GM23338 (cell line): ENCODE data around the gene GRIN3A. TPM values are rescaled to one million over a fixed set of nuclear protein-coding genes. Genes with fewer than 3 reads are reported as not detected.

ENCODE experiments used
- ATAC-seq: fragments of 200-7000 bp; cut with Tn5 transposase; 3 replicates; pipeline ENCODE4 v1.9.1; 2020
- DNase-seq: peaks from one replicate; pipeline ENCODE4 v3.0.0-alpha.2; 2015; ENCODE audit warnings: low spot score
- H2AFZ ChIP-seq: fragments of 200-600 bp; sonication (generic); 2 replicates; pipeline ENCODE4 v1.8.0; 2016; ENCODE audit warnings: antibody characterized with exemption, mild to moderate bottlenecking, moderate library complexity
- H3F3A ChIP-seq: fragments of 200-600 bp; sonication (generic); replicated peaks from 2 replicates; pipeline ENCODE4 v1.8.0; 2017; ENCODE audit warnings: antibody characterized with exemption, mixed run types, low read depth
- H3K27ac ChIP-seq: fragments of 200-600 bp; sonication (generic); 2 replicates; pipeline ENCODE4 v1.6.1; 2016; ENCODE audit warnings: low read depth
- H3K27me3 ChIP-seq: fragments of 200-600 bp; sonication (generic); 2 replicates; pipeline ENCODE4 v1.8.0; 2016; ENCODE audit warnings: mild to moderate bottlenecking, mixed run types, moderate library complexity; ENCODE audit not compliant: insufficient read depth
- H3K36me3 ChIP-seq: fragments of 200-600 bp; sonication (generic); 2 replicates; pipeline ENCODE4 v1.8.0; 2016; ENCODE audit warnings: mild to moderate bottlenecking; ENCODE audit not compliant: insufficient read depth
- H3K4me1 ChIP-seq: fragments of 200-600 bp; sonication (generic); 2 replicates; pipeline ENCODE4 v1.8.0; 2016; ENCODE audit warnings: mild to moderate bottlenecking, moderate library complexity; ENCODE audit not compliant: insufficient read depth
- H3K4me2 ChIP-seq: fragments of 200-600 bp; sonication (generic); 2 replicates; pipeline ENCODE4 v1.7.1; 2017; ENCODE audit warnings: mixed run types
- H3K4me3 ChIP-seq: fragments of 200-600 bp; sonication (generic); 2 replicates; pipeline ENCODE4 v1.6.1; 2016; ENCODE audit warnings: mixed run types
- H3K79me2 ChIP-seq: fragments of 200-600 bp; sonication (generic); replicated peaks from 2 replicates; pipeline ENCODE4 v1.8.0; 2017; ENCODE audit warnings: mild to moderate bottlenecking; ENCODE audit not compliant: insufficient read depth
- H3K9me2 ChIP-seq: fragments of 200-600 bp; sonication (generic); 2 replicates; pipeline ENCODE4 v1.8.0; 2017; ENCODE audit not compliant: insufficient read depth
- H4K20me1 ChIP-seq: fragments of 200-600 bp; sonication (generic); replicated peaks from 2 replicates; pipeline ENCODE4 v1.8.0; 2017; ENCODE audit warnings: mild to moderate bottlenecking; ENCODE audit not compliant: insufficient read depth
- H3K27ac Mint-ChIP-seq: 2 replicates; pipeline ENCODE4 v1.8.0; 2020; ENCODE audit warnings: inconsistent platforms, mild to moderate bottlenecking, moderate library complexity, mixed read lengths
- H3K27me3 Mint-ChIP-seq: 3 replicates; pipeline ENCODE4 v1.8.0; 2022; ENCODE audit warnings: low read depth, mild to moderate bottlenecking, moderate library complexity, mixed read lengths, inconsistent platforms; ENCODE audit not compliant: insufficient read depth, poor library complexity
- H3K36me3 Mint-ChIP-seq: 3 replicates; pipeline ENCODE4 v1.8.0; 2021; ENCODE audit warnings: low read depth, mild to moderate bottlenecking, inconsistent platforms, moderate library complexity, mixed read lengths
- H3K4me1 Mint-ChIP-seq: 3 replicates; pipeline ENCODE4 v1.8.0; 2020; ENCODE audit warnings: mild to moderate bottlenecking, inconsistent platforms, mixed read lengths
- H3K4me3 Mint-ChIP-seq: 3 replicates; pipeline ENCODE4 v1.8.0; 2021; ENCODE audit warnings: moderate library complexity, mild to moderate bottlenecking, inconsistent platforms, mixed read lengths
- H3K9me3 Mint-ChIP-seq: 3 replicates; pipeline ENCODE4 v1.8.0; 2020; ENCODE audit warnings: moderate library complexity, mild to moderate bottlenecking, inconsistent platforms, mixed read lengths
- CREB1 ChIP-seq: fragments of 250-450 bp; sonication (Bioruptor Pico); IDR thresholded peaks from 2 replicates; pipeline ENCODE4 v1.5.0; 2020; ENCODE audit warnings: low read depth, mild to moderate bottlenecking, moderate library complexity
- CTCF ChIP-seq, 2 experiments: fragments of 200-600 bp in 1 of 2; sonication (generic) in 1 of 2; conservative IDR thresholded peaks; 2 replicates each; pipeline versions ENCODE4 v1.5.1 to v1.6.1; 2016 to 2017; ENCODE audit warnings: antibody characterized with exemption in 2 of 2, low read depth in 2 of 2, mild to moderate bottlenecking in 2 of 2, moderate library complexity in 1 of 2
- EZH2 ChIP-seq: fragments of 200-600 bp; sonication (generic); IDR thresholded peaks from one replicate; pipeline ENCODE4 v1.8.0; 2017; ENCODE audit warnings: antibody characterized with exemption, mild to moderate bottlenecking, low read depth; ENCODE audit not compliant: unreplicated experiment
- EZH2phosphoT487 ChIP-seq: fragments of 200-600 bp; sonication (generic); IDR thresholded peaks from one replicate; pipeline ENCODE4 v1.8.1; 2018; ENCODE audit warnings: antibody characterized with exemption; ENCODE audit not compliant: unreplicated experiment
- JUNB ChIP-seq: IDR thresholded peaks from one replicate; pipeline ENCODE4 v1.6.1; 2016; ENCODE audit warnings: antibody characterized with exemption; ENCODE audit not compliant: unreplicated experiment
- NANOG ChIP-seq: IDR thresholded peaks from 2 replicates; pipeline ENCODE4 v1.6.1; 2016; ENCODE audit warnings: antibody characterized with exemption, borderline replicate concordance
- POLR2AphosphoS5 ChIP-seq: IDR thresholded peaks from 2 replicates; pipeline ENCODE4 v1.6.1; 2016; ENCODE audit warnings: antibody characterized with exemption, low read depth
- REST ChIP-seq: IDR thresholded peaks from one replicate; pipeline ENCODE4 v1.6.1; 2018; ENCODE audit warnings: antibody characterized with exemption; ENCODE audit not compliant: unreplicated experiment
- STAT1 ChIP-seq: IDR thresholded peaks from one replicate; pipeline ENCODE4 v1.6.1; 2016; ENCODE audit warnings: antibody characterized with exemption; ENCODE audit not compliant: unreplicated experiment
- ZNF114 ChIP-seq: fragments of 250-450 bp; sonication (Bioruptor Pico); IDR thresholded peaks from 2 replicates; pipeline ENCODE4 v1.5.0; 2020; ENCODE audit warnings: mild to moderate bottlenecking, moderate library complexity
- ZNF331 ChIP-seq: fragments of 250-450 bp; sonication (Bioruptor Pico); IDR thresholded peaks from 2 replicates; pipeline ENCODE4 v1.5.0; 2020; ENCODE audit warnings: low read depth, mild to moderate bottlenecking, moderate library complexity
- polyA plus RNA-seq: library from polyadenylated mRNA; unstranded; fragments of >200 nt; fragmentation: Nextera tagmentation; extraction: Ambion mirVana; gene quantifications from 2 replicates; pipeline ENCODE4 v1.2.1, GENCODE V29; 2016
- total RNA-seq: library from RNA; depleted of rRNA; stranded (reverse); fragments of >200 nt; shearing (Covaris generic); gene quantifications from 2 replicates; pipeline ENCODE4 v1.2.3, GENCODE V29; 2014
- TF ChIP-seq, protein P1 (sequence below): fragments of 250-450 bp; sonication (Bioruptor Pico); IDR thresholded peaks from 2 replicates; pipeline ENCODE4 v1.5.0; 2020; ENCODE audit warnings: mild to moderate bottlenecking, moderate library complexity
- TF ChIP-seq, protein P2 (sequence below): IDR thresholded peaks from 2 replicates; pipeline ENCODE4 v1.6.1; 2016; ENCODE audit warnings: antibody characterized with exemption

The GRIN3A gene
- total and polyA plus RNA-seq, 2 experiments from 2014 or later = 0.03 to 0.05 TPM

DNA sequence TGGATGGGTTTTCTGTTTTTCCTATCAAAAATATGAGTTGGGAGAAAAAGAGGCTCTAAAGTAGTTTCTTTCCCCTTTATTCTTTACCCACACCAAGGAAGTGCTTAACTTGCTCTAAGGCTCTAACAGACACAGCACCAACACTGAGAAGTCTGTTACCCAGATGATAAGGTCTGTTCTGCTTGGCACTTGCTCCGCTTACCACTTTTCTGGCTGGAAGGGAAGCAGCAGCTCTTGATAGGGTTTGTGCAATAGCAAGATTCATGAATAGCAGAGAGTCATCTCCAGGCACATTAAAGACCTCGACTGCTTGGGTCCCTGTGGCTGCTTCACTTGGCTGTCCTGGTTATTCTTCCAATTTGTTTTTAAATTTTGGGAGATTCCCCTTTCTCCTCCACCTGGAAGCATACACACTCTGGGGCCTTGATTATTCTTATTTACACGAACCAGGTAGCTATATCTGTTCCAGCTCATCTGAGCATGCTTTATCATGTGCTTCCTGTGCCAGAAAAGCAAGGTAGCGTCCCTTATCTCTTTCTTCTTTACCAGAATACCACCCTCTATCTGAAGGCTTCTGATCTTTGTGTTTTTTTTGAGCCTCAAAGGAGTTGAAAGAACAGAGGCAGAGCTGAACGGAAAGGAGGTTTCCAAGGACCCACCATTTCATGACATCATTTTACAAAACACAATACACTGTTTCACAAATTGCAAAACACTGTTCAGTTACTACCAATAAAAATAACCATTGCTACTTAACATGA, 168.5 kb downstream of the GRIN3A start:
- Histone ChIP-seq H4K20me1 (no peaks in the 10 kb centered on the region), H3K27me3 (no peaks in the 10 kb centered on the region), H3K4me1 (peaks cover 38% of the 10 kb centered on the region), H3K4me2 (peak overlapping the region; percentile 38; the same call in 1 of the 2 replicates), H2AFZ (no peak overlapping the region), H3K27ac (no peak overlapping the region), H3K36me3 (peaks cover 8% of the 10 kb centered on the region; the same call in 1 of the 2 replicates), H3K4me3 (no peak overlapping the region), H3K9me2 (peaks cover 8% of the 10 kb centered on the region), H3K79me2 (no peaks in the 10 kb centered on the region), H3F3A (no peaks in the 10 kb centered on the region)
- Mint-ChIP-seq H3K4me1 (peaks cover 28% of the 10 kb centered on the region), H3K4me3 (no peak overlapping the region), H3K36me3 (peaks cover 19% of the 10 kb centered on the region), H3K9me3 (no peaks in the 10 kb centered on the region), H3K27ac (no peak overlapping the region), H3K27me3 (peaks cover 5% of the 10 kb centered on the region)
- DNase-seq (no peak), ATAC-seq (no peak)
- TF ChIP-seq ZNF114 (no peak), STAT1 (no peak), EZH2phosphoT487 (no peak), ZNF331 (CRISPR knock-in tag) (no peak), NANOG (no peak), EZH2 (no peak), POLR2AphosphoS5 (no peak), CTCF (conservative IDR thresholded peaks at IDR 0.05; ENCODE audit: low read depth in 2 of 2) (no peak), JUNB (no peak), REST (no peak), CREB1 (CRISPR knock-in tag) (no peak)
- TF ChIP-seq, protein P1, sequence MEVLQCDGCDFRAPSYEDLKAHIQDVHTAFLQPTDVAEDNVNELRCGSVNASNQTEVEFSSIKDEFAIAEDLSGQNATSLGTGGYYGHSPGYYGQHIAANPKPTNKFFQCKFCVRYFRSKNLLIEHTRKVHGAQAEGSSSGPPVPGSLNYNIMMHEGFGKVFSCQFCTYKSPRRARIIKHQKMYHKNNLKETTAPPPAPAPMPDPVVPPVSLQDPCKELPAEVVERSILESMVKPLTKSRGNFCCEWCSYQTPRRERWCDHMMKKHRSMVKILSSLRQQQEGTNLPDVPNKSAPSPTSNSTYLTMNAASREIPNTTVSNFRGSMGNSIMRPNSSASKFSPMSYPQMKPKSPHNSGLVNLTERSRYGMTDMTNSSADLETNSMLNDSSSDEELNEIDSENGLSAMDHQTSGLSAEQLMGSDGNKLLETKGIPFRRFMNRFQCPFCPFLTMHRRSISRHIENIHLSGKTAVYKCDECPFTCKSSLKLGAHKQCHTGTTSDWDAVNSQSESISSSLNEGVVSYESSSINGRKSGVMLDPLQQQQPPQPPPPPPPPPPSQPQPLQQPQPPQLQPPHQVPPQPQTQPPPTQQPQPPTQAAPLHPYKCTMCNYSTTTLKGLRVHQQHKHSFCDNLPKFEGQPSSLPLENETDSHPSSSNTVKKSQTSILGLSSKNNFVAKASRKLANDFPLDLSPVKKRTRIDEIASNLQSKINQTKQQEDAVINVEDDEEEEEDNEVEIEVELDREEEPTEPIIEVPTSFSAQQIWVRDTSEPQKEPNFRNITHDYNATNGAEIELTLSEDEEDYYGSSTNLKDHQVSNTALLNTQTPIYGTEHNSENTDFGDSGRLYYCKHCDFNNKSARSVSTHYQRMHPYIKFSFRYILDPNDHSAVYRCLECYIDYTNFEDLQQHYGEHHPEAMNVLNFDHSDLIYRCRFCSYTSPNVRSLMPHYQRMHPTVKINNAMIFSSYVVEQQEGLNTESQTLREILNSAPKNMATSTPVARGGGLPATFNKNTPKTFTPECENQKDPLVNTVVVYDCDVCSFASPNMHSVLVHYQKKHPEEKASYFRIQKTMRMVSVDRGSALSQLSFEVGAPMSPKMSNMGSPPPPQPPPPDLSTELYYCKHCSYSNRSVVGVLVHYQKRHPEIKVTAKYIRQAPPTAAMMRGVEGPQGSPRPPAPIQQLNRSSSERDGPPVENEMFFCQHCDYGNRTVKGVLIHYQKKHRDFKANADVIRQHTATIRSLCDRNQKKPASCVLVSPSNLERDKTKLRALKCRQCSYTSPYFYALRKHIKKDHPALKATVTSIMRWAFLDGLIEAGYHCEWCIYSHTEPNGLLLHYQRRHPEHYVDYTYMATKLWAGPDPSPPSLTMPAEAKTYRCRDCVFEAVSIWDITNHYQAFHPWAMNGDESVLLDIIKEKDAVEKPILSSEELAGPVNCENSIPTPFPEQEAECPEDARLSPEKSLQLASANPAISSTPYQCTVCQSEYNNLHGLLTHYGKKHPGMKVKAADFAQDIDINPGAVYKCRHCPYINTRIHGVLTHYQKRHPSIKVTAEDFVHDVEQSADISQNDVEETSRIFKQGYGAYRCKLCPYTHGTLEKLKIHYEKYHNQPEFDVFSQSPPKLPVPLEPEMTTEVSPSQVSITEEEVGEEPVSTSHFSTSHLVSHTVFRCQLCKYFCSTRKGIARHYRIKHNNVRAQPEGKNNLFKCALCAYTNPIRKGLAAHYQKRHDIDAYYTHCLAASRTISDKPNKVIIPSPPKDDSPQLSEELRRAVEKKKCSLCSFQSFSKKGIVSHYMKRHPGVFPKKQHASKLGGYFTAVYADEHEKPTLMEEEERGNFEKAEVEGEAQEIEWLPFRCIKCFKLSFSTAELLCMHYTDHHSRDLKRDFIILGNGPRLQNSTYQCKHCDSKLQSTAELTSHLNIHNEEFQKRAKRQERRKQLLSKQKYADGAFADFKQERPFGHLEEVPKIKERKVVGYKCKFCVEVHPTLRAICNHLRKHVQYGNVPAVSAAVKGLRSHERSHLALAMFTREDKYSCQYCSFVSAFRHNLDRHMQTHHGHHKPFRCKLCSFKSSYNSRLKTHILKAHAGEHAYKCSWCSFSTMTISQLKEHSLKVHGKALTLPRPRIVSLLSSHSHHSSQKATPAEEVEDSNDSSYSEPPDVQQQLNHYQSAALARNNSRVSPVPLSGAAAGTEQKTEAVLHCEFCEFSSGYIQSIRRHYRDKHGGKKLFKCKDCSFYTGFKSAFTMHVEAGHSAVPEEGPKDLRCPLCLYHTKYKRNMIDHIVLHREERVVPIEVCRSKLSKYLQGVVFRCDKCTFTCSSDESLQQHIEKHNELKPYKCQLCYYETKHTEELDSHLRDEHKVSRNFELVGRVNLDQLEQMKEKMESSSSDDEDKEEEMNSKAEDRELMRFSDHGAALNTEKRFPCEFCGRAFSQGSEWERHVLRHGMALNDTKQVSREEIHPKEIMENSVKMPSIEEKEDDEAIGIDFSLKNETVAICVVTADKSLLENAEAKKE (CRISPR knock-in tag) = no peak
- TF ChIP-seq, protein P2, sequence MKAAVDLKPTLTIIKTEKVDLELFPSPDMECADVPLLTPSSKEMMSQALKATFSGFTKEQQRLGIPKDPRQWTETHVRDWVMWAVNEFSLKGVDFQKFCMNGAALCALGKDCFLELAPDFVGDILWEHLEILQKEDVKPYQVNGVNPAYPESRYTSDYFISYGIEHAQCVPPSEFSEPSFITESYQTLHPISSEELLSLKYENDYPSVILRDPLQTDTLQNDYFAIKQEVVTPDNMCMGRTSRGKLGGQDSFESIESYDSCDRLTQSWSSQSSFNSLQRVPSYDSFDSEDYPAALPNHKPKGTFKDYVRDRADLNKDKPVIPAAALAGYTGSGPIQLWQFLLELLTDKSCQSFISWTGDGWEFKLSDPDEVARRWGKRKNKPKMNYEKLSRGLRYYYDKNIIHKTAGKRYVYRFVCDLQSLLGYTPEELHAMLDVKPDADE = no peak
